ENCODE measurements around the gene CCDC87.

GRCh38 chr11:66548774-66549630 is 43.9 kb downstream of the CCDC87 start:
- TF ChIP-seq CTCF (IDR thresholded peaks at IDR 0.05) (no peak), POLR2A (IDR thresholded peaks at IDR 0.05) (no peak)
